Heart right ventricle (tissue), 16 donors: ENCODE data around the gene CD300H. TPM values are rescaled to one million over a fixed set of nuclear protein-coding genes. Genes with fewer than 3 reads are reported as not detected.

Experiments used
- ATAC-seq, 8 donors: fragments of 200-7000 bp; cut with Tn5 transposase; one replicate each; pipeline ENCODE4 v1.9.1; 2020; ENCODE audit warnings: mild to moderate bottlenecking in 8 of 8, moderate library complexity in 8 of 8, moderate number of reproducible peaks in 1 of 8
- DNase-seq, 2 donors: peaks; one replicate each; pipeline ENCODE4 v3.0.0-alpha.2; 2020
- H3K27ac ChIP-seq, 10 donors: fragments of 200-600 bp; sonication (generic) in 2 of 10; one replicate each; pipeline versions ENCODE4 v1.5.0 to v1.8.0; 2020 to 2022; ENCODE audit warnings: mild to moderate bottlenecking in 3 of 10
- H3K27me3 ChIP-seq, 7 donors: fragments of 200-600 bp; one replicate each; pipeline ENCODE4 v1.8.0; 2021 to 2022; ENCODE audit warnings: mild to moderate bottlenecking in 2 of 7
- H3K36me3 ChIP-seq, 9 donors: fragments of 200-600 bp; sonication (generic) in 1 of 9; one replicate each; pipeline versions ENCODE4 v1.5.0 to v1.8.0; 2020 to 2022; ENCODE audit warnings: mild to moderate bottlenecking in 2 of 9
- H3K4me1 ChIP-seq, 9 donors: fragments of 200-600 bp; sonication (generic) in 1 of 9; one replicate each; pipeline versions ENCODE4 v1.5.0 to v1.8.0; 2020 to 2022; ENCODE audit warnings: mild to moderate bottlenecking in 4 of 9
- H3K4me3 ChIP-seq, 10 donors: fragments of 200-600 bp; sonication (generic) in 2 of 10; one replicate each; pipeline versions ENCODE4 v1.5.0 to v1.8.0; 2020 to 2022; ENCODE audit warnings: mild to moderate bottlenecking in 7 of 10, moderate library complexity in 2 of 10
- H3K9me3 ChIP-seq, 11 donors: fragments of 200-600 bp in 10 of 11; sonication (generic) in 2 of 11; one replicate each; pipeline versions ENCODE4 v1.5.0 to v1.8.0; 2013 to 2022; ENCODE audit warnings: mild to moderate bottlenecking in 2 of 11, control low read depth in 1 of 11, moderate library complexity in 1 of 11
- WGBS, 2 donors: extraction: QIAGEN DNeasy Blood & Tissue Kit; methylation state at CpG; one replicate each; pipeline ENCODE4 v1.1.7; 2013; ENCODE audit warnings: inconsistent platforms in 1 of 2; 5-methylcytosine and 5-hydroxymethylcytosine counted together
- intact Hi-C, 10 donors: fragments of 100-400 bp; cut with DNase I; formaldehyde crosslinking; loops; one replicate each; pipeline versions ENCODE4 v1.11.1 to v1.14.2; 2022
- polyA plus RNA-seq, 2 donors: library from polyadenylated mRNA; stranded (reverse); fragments of 200-250 nt; gene quantifications; one replicate each; pipeline ENCODE4 v1.2.3, GENCODE V29; 2013
- total RNA-seq, 10 donors: library from RNA; stranded (reverse); fragmentation: NEBNext Ultra II Directional in 3 of 10; extraction: Animal tissue kit (Norgen Biotek cat#: 25700) in 3 of 10; gene quantifications; one replicate each; pipeline versions ENCODE4 v1.2.1 to v1.2.4, GENCODE V29; 2021 to 2023
- TF ChIP-seq, protein P1 (sequence below), 9 donors: fragments of 200-600 bp; sonication (generic) in 2 of 9; IDR thresholded peaks; one replicate each; pipeline versions ENCODE4 v1.5.0 to v1.8.0; 2021 to 2022; ENCODE audit warnings: antibody characterized with exemption in 9 of 9, mild to moderate bottlenecking in 5 of 9, moderate library complexity in 1 of 9
- donor health status: Arrhythmogenic right ventricular cardiomyopathy.
- donor health status: ischemic (EF 13 %, LVEDD 7.1; RV severe dilation, severe dysfunction).
- donor health status: healthy with polysubstance abuse.
- donor health status: DM: no; HTN: yes; CAD: no.
- donor health status: DM: no; HTN: no; CAD: no.
- donor health status: ischemic (EF 25% LVEDD 6.9; RV normal size, moderate dysfunction).
- donor health status: ischemic (EF 25% LVEDD 5.7; RV mildly dilated, moderate dysfunction).
- donor health status: healthy.
- donor health status: DM: yes; HTN: yes; CAD: no.
- donor health status: Ischemic cardiomyopathy.
- donor health status: ischemic (EF 35%, LVEDD 5.7; RV mildly dilated, moderate dysfunction).
- donor health status: nonischemic (EF 11% LVEDD 7.7; RV severe dilation, severe dysfunction).
- donor health status: DM: yes; HTN: yes; CAD: no.
- donor health status: PGD.
- donor health status: ischemic (EF 29% LVEDD 5.4; RV normal size, mild dysfunction).
- donor health status: nonischemic (EF 23%, LVEDD 6.1; RV moderate dilation, normal function).

Gene CD300H
- total and polyA plus RNA-seq, 12 donors = 0.49 to 0.97 TPM; not detected in 10

GRCh38 chr17:74541176-74542111, 25.9 kb downstream of the CD300H start:
- DNase-seq (no peak), ATAC-seq (no peak)
- 70 to 73% methylated on average over 23 of the region's 23 CpGs for WGBS, 2 donors
- Histone ChIP-seq H3K27ac (no peak overlapping the region), H3K27me3 (peaks cover 0 to 5% (median 3%) of the 10 kb centered on the region in 7 donors), H3K4me3 (no peak overlapping the region), H3K9me3 (no peaks in the 10 kb centered on the region), H3K4me1 (no peaks in the 10 kb centered on the region), H3K36me3 (no peaks in the 10 kb centered on the region)
- intact Hi-C loops = no loop called here
- TF ChIP-seq, protein P1, sequence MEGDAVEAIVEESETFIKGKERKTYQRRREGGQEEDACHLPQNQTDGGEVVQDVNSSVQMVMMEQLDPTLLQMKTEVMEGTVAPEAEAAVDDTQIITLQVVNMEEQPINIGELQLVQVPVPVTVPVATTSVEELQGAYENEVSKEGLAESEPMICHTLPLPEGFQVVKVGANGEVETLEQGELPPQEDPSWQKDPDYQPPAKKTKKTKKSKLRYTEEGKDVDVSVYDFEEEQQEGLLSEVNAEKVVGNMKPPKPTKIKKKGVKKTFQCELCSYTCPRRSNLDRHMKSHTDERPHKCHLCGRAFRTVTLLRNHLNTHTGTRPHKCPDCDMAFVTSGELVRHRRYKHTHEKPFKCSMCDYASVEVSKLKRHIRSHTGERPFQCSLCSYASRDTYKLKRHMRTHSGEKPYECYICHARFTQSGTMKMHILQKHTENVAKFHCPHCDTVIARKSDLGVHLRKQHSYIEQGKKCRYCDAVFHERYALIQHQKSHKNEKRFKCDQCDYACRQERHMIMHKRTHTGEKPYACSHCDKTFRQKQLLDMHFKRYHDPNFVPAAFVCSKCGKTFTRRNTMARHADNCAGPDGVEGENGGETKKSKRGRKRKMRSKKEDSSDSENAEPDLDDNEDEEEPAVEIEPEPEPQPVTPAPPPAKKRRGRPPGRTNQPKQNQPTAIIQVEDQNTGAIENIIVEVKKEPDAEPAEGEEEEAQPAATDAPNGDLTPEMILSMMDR (IDR thresholded peaks at IDR 0.05) = no peak

GRCh38 chr17:74539281-74539820, 28.0 kb downstream of the CD300H start:
- ATAC-seq = no peak
- intact Hi-C loops = no loop called here
- Histone ChIP-seq H3K4me3 (no peak overlapping the region), H3K9me3 (peaks cover 0 to 13% (median 0%) of the 10 kb centered on the region in 11 donors), H3K4me1 (no peaks in the 10 kb centered on the region), H3K27me3 (peaks cover 0 to 11% (median 3%) of the 10 kb centered on the region in 7 donors), H3K36me3 (no peaks in the 10 kb centered on the region), H3K27ac (no peak overlapping the region)
- DNase-seq = no peak
- TF ChIP-seq, protein P1 (IDR thresholded peaks at IDR 0.05) = no peak
- WGBS, 2 donors = 70 to 76% methylated on average over 10 of the region's 10 CpGs

DNA sequence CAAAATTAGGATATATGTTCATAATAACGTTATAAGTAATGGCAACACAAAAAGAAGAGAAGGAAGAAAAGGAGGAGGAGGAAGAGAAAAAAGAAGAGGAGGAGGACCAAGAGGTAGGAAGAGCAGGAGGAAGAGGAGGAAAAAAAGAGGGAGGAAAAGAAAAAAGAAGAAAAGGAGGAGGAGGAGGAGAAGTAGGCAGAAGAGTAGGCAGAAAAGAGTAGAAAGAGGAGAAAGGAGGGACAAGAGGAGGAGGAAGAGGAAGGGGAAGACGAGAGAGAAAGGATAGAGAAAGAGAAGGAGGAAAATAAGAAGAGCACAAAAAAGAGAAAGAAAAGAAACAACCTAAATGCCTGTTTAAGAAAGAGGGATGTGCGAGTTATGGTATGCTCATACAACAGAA, 30.4 kb downstream of the CD300H start:
- H3K4me3 ChIP-seq = no peak overlapping the region
- H3K36me3 ChIP-seq = no peaks in the 10 kb centered on the region
- no peak overlapping the region for H3K27ac ChIP-seq
- ATAC-seq (no peak), DNase-seq (no peak)
- H3K27me3 ChIP-seq = peaks cover 0 to 24% (median 3%) of the 10 kb centered on the region in 7 donors
- WGBS, 2 donors = 74 to 76% methylated on average over 3 of the region's 3 CpGs
- TF ChIP-seq, protein P1 (IDR thresholded peaks at IDR 0.05) = no peak
- H3K9me3 ChIP-seq = peaks cover 0 to 13% (median 0%) of the 10 kb centered on the region in 11 donors
- H3K4me1 ChIP-seq = peaks cover 0 to 9% (median 0%) of the 10 kb centered on the region in 9 donors
- intact Hi-C loops = no loop called here

DNA sequence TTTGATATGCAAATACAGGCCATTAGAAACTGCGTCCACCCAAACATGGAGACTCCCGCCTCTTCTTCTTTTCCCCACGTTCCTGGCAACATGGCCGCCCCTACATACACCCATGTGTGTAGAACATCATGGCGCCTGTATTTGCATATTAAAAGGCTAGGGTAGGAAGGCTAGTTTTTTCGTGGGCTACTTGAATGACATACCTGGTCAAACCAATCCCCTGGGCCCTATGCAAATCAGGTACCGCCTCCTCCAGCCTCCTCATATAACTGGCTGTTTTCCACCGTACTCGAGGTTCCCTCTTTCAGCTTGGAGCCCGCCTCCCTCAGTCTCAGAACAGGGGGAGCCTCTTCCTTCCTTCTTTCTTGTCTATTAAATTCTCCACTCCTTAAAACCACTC, 35.2 kb downstream of the CD300H start:
- 74 to 79% methylated on average over 10 of the region's 10 CpGs for WGBS, 2 donors
- peaks cover 0 to 29% (median 2%) of the 10 kb centered on the region in 7 donors for H3K27me3 ChIP-seq
- TF ChIP-seq, protein P1 (IDR thresholded peaks at IDR 0.05) = no peak
- H3K4me3 ChIP-seq = peak overlapping the region in 2 of 10 donors; percentile 17 to 44
- H3K36me3 ChIP-seq = no peaks in the 10 kb centered on the region
- H3K27ac ChIP-seq = peak overlapping the region in 3 of 10 donors; percentile 25 to 83 (median 26)
- intact Hi-C loops = no loop called here
- peaks cover 0 to 38% (median 0%) of the 10 kb centered on the region in 9 donors for H3K4me1 ChIP-seq
- H3K9me3 ChIP-seq = peaks cover 0 to 13% (median 0%) of the 10 kb centered on the region in 11 donors
- DNase-seq = peak in 1 of 2 donors; percentile 67
- peak; percentile 62 to 87 (median 80) for ATAC-seq
